SK-N-SH treated with all-trans-retinoic acid at 6 μM for 48 hours (cell line): ENCODE data around the gene FKBP6.

Source experiments
- ARNTL ChIP-seq: fragments of 450-650 bp; formaldehyde crosslinking; IDR thresholded peaks from 2 replicates; pipeline ENCODE4 v1.5.0; 2020; ENCODE audit warnings: low read depth, mild to moderate bottlenecking, moderate library complexity, borderline replicate concordance
- TCF4 ChIP-seq: fragments of 250-450 bp; sonication (Bioruptor Pico); IDR thresholded peaks from 2 replicates; pipeline ENCODE4 v1.8.0; 2021; ENCODE audit warnings: mild to moderate bottlenecking, moderate library complexity, borderline replicate concordance

DNA sequence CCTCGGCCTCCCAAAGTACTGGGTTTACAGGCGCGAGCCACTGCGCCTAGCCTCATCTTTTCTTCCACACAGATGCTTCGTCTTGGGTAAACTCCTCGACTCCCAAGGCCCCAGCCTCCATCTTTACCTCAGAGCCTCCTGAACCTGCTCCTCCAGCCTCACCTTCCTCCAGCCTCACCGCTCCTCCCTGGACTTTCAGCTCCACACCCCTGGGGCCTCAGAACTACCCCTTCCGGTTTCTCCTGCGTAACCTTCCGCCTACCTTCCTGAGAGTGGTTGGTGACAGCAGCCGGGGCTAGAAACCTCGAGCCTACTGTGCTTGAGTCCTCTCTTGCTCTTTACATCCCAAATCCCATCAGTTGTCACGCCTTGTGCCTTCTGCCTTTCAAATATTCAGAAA lies 45.8 kb downstream of the FKBP6 start:
- TF ChIP-seq ARNTL (no peak), TCF4 (CRISPR knock-in tag) (no peak)
